Ascending aorta (tissue), 2 donors: ENCODE results near the gene HOXC11. TPM values are rescaled to one million over a fixed set of nuclear protein-coding genes. Genes with fewer than 3 reads are reported as not detected.
A peak's percentile ranks its signal among the peaks of the same experiment; 100 is the strongest.

Experiments
- DNase-seq, 2 donors: peaks; one replicate each; pipeline ENCODE4 v3.0.0-alpha.2; 2019; ENCODE audit warnings: low spot score in 2 of 2
- H3K27ac ChIP-seq, 2 donors: fragments of 200-600 bp; sonication (generic); one replicate each; pipeline ENCODE4 v1.5.1; 2016 to 2017; ENCODE audit warnings: mild to moderate bottlenecking in 1 of 2
- H3K27me3 ChIP-seq: fragments of 200-600 bp; sonication (generic); one replicate; pipeline ENCODE4 v1.5.1; 2017
- H3K36me3 ChIP-seq, 2 donors: fragments of 200-600 bp; sonication (generic); one replicate each; pipeline ENCODE4 v1.5.1; 2016
- H3K4me1 ChIP-seq, 2 donors: fragments of 200-600 bp; sonication (generic); one replicate each; pipeline ENCODE4 v1.5.1; 2016 to 2017; ENCODE audit warnings: mild to moderate bottlenecking in 1 of 2
- H3K4me3 ChIP-seq, 2 donors: fragments of 200-600 bp; sonication (generic); one replicate each; pipeline ENCODE4 v1.5.1; 2016 to 2017; ENCODE audit warnings: mild to moderate bottlenecking in 1 of 2
- H3K9me3 ChIP-seq, 2 donors: fragments of 200-600 bp; sonication (generic); one replicate each; pipeline ENCODE4 v1.5.1; 2016
- intact Hi-C: fragments of 100-400 bp; cut with DNase I; formaldehyde crosslinking; loops from one replicate; pipeline ENCODE4 v1.15.1; 2023
- total RNA-seq: library from RNA; depleted of rRNA; stranded (reverse); fragments of >200 nt; gene quantifications from one replicate; pipeline ENCODE4 v1.1.0, GENCODE V29; 2016
- TF ChIP-seq, protein P1 (sequence below), 3 experiments: fragments of 200-600 bp in 2 of 3; fragments of 450-650 bp in 1 of 3; sonication (generic) in 2 of 3; IDR thresholded peaks; one replicate each; pipeline ENCODE4 v1.5.1; 2016 to 2019; ENCODE audit warnings: antibody characterized with exemption in 3 of 3, mild to moderate bottlenecking in 1 of 3, moderate library complexity in 1 of 3

The HOXC11 gene
- total RNA-seq, 1 donor from 2014 or later = 0.32 TPM

DNA sequence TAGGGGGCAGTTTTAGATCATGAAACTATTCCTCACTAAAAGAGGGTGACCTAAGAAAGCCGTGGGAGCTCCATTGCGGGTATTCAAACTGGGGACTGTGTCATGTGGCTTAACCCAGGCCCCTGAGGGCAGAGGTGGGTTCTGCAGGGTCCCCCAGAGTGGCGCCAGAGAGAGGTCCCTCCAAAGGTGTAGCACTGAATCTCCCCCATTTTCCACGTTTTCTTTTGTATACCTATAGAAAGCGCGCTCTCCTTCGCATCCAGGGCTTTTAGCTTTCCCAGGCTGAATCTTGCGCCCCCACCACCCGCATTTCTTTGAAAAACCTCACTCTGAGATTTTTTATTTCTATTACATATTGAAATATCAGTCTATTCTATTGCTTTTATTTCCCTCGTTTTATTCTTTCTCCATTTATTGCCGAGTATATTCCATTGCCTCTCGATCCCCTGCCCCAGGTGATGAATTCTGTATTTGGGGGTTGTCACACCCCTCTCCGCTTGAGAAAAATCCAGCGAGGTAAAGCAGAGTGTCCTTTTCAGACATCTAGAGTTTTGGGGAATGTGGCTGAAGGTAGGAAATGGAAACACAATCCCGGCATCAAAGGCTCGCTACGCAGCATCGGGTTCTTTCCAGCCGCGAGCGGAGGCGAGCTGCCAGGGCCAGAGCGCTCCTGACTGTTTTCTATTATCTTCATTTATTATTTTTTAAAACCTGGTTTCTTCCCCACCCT, 35.2 kb upstream of the HOXC11 start:
- no peaks in the 10 kb centered on the region for H3K36me3 ChIP-seq
- TF ChIP-seq, protein P1, sequence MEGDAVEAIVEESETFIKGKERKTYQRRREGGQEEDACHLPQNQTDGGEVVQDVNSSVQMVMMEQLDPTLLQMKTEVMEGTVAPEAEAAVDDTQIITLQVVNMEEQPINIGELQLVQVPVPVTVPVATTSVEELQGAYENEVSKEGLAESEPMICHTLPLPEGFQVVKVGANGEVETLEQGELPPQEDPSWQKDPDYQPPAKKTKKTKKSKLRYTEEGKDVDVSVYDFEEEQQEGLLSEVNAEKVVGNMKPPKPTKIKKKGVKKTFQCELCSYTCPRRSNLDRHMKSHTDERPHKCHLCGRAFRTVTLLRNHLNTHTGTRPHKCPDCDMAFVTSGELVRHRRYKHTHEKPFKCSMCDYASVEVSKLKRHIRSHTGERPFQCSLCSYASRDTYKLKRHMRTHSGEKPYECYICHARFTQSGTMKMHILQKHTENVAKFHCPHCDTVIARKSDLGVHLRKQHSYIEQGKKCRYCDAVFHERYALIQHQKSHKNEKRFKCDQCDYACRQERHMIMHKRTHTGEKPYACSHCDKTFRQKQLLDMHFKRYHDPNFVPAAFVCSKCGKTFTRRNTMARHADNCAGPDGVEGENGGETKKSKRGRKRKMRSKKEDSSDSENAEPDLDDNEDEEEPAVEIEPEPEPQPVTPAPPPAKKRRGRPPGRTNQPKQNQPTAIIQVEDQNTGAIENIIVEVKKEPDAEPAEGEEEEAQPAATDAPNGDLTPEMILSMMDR (IDR thresholded peaks at IDR 0.05) = no peak
- no peaks in the 10 kb centered on the region for H3K9me3 ChIP-seq
- no peak for DNase-seq
- H3K4me1 ChIP-seq = peaks cover 2 to 12% of the 10 kb centered on the region in 2 donors
- H3K27ac ChIP-seq = no peak overlapping the region
- H3K4me3 ChIP-seq = no peak overlapping the region
- intact Hi-C loops = no loop called here
- H3K27me3 ChIP-seq = peaks cover 58% of the 10 kb centered on the region

- DNase-seq = no peak
- Histone ChIP-seq H3K27me3 (peaks cover 59% of the 10 kb centered on the region), H3K4me1 (peaks cover 2 to 12% of the 10 kb centered on the region in 2 donors), H3K9me3 (no peaks in the 10 kb centered on the region), H3K4me3 (peak within 1 kb of the TSS in 1 of 2 donors; percentile 11), H3K36me3 (no peaks in the 10 kb centered on the region), H3K27ac (no peak within 1 kb of the TSS)
- intact Hi-C loops = no loop called here
- TF ChIP-seq, protein P1 (IDR thresholded peaks at IDR 0.05) = no peak
Measured at GRCh38 chr12:53938326-53939140, 34.4 kb upstream of the HOXC11 start, which contains the start of gene HOXC13. Gene HOXC13 (plus strand): TSS chr12:53938831. CDS start chr12:53938907, 76 bp downstream.

- TF ChIP-seq, protein P1 (IDR thresholded peaks at IDR 0.05) = peak in 1 of 3 experiments; percentile 5
- intact Hi-C loops = no loop called here
- peaks cover 2 to 12% of the 10 kb centered on the region in 2 donors for H3K4me1 ChIP-seq
- H3K36me3 ChIP-seq = no peaks in the 10 kb centered on the region
- DNase-seq = no peak
- H3K27ac ChIP-seq = no peak overlapping the region
- no peak overlapping the region for H3K4me3 ChIP-seq
- H3K9me3 ChIP-seq = no peaks in the 10 kb centered on the region
- H3K27me3 ChIP-seq = peaks cover 68% of the 10 kb centered on the region
Measured at GRCh38 chr12:53939141-53940108, 33.5 kb upstream of the HOXC11 start.

- Histone ChIP-seq H3K36me3 (no peaks in the 10 kb centered on the region), H3K27me3 (peaks cover 66% of the 10 kb centered on the region), H3K9me3 (no peaks in the 10 kb centered on the region), H3K4me1 (peaks cover 2 to 12% of the 10 kb centered on the region in 2 donors), H3K4me3 (no peak overlapping the region), H3K27ac (no peak overlapping the region)
- TF ChIP-seq, protein P1 (IDR thresholded peaks at IDR 0.05) = no peak
- DNase-seq = no peak
- intact Hi-C loops = no loop called here
Measured at GRCh38 chr12:53940443-53941014, 32.4 kb upstream of the HOXC11 start.

GRCh38 chr12:53941187-53941586, 31.7 kb upstream of the HOXC11 start:
- intact Hi-C loops = no loop called here
- H3K4me1 ChIP-seq = peaks cover 2 to 9% of the 10 kb centered on the region in 2 donors
- no peaks in the 10 kb centered on the region for H3K9me3 ChIP-seq
- TF ChIP-seq, protein P1 (IDR thresholded peaks at IDR 0.05) = no peak
- H3K4me3 ChIP-seq = no peak overlapping the region
- no peak for DNase-seq
- no peaks in the 10 kb centered on the region for H3K36me3 ChIP-seq
- peaks cover 63% of the 10 kb centered on the region for H3K27me3 ChIP-seq
- H3K27ac ChIP-seq = no peak overlapping the region
